Iris pigment epithelial cell (primary cell): ENCODE results near the gene NAV2.

ENCODE experiments used
- DNase-seq: peaks from one replicate; pipeline ENCODE4 v3.0.0-alpha.2; 2011; ENCODE audit warnings: low read depth

Gene NAV2

GRCh38 chr11:20036626-20037335 lies 324.1 kb downstream of the NAV2 start:
- no peak for DNase-seq

- no peak for DNase-seq
Observed at GRCh38 chr11:20037396-20038153, 324.9 kb downstream of the NAV2 start.

- DNase-seq = no peak
Observed at GRCh38 chr11:20038412-20038811, 325.8 kb downstream of the NAV2 start.

- no peak for DNase-seq
Observed at GRCh38 chr11:20038972-20039371, 326.3 kb downstream of the NAV2 start.

- no peak for DNase-seq
Observed at GRCh38 chr11:20041499-20041898, 328.9 kb downstream of the NAV2 start.

- peak; percentile 58 for DNase-seq
Observed at GRCh38 chr11:20042045-20042639, 329.5 kb downstream of the NAV2 start.

GRCh38 chr11:20042811-20043341 lies 330.2 kb downstream of the NAV2 start:
- no peak for DNase-seq

GRCh38 chr11:20043992-20044391 lies 331.4 kb downstream of the NAV2 start:
- DNase-seq = no peak

GRCh38 chr11:20045098-20045688 lies 332.6 kb downstream of the NAV2 start:
- DNase-seq = no peak

- DNase-seq = no peak
Observed at GRCh38 chr11:20046416-20046815, 333.8 kb downstream of the NAV2 start.

- DNase-seq = no peak
Observed at GRCh38 chr11:20047006-20047768, 334.6 kb downstream of the NAV2 start.

- DNase-seq = no peak
Observed at GRCh38 chr11:20047769-20048154, 335.1 kb downstream of the NAV2 start.

- DNase-seq = peak; percentile 58
Observed at GRCh38 chr11:20048246-20048645, 335.6 kb downstream of the NAV2 start.

- DNase-seq = no peak
Observed at GRCh38 chr11:20048707-20049106, 336.1 kb downstream of the NAV2 start.

GRCh38 chr11:20049231-20049630 lies 336.6 kb downstream of the NAV2 start:
- peak; percentile 35 for DNase-seq

GRCh38 chr11:20050048-20050447 lies 337.4 kb downstream of the NAV2 start:
- DNase-seq = no peak

GRCh38 chr11:20050551-20051333 lies 338.1 kb downstream of the NAV2 start:
- peak; percentile 77 for DNase-seq

- DNase-seq = no peak
Observed at GRCh38 chr11:20051469-20052399, 339.1 kb downstream of the NAV2 start.

GRCh38 chr11:20053572-20053971 lies 340.9 kb downstream of the NAV2 start:
- no peak for DNase-seq

GRCh38 chr11:20054584-20054983 lies 341.9 kb downstream of the NAV2 start:
- no peak for DNase-seq
